Bronchial epithelial cell (primary cell): ENCODE measurements around the gene PHLDA1. TPM values are rescaled to one million over a fixed set of nuclear protein-coding genes. Genes with fewer than 3 reads are reported as not detected.
"Not testable (repeated sequence)": the region's sequence is repeated elsewhere in the genome, so short reads cannot be mapped to it uniquely, and the experiment has no call there.

Experiments
- DNase-seq: peaks from one replicate; pipeline ENCODE4 v3.0.0-alpha.2; 2010; ENCODE audit warnings: low read depth
- FAIRE-seq: peaks from 2 replicates; lab custom pipeline; 2011; peaks lifted over from hg19 to GRCh38; lab: Jason Lieb, UNC
- H3K27me3 ChIP-seq: 2 replicates; pipeline ENCODE4 v1.5.1; 2011; ENCODE audit warnings: low read length; ENCODE audit not compliant: control insufficient read depth, insufficient read depth
- H3K36me3 ChIP-seq: 2 replicates; pipeline ENCODE4 v1.5.1; 2011; ENCODE audit warnings: low read length; ENCODE audit not compliant: control insufficient read depth, insufficient read depth
- H3K4me3 ChIP-seq: 2 replicates; pipeline ENCODE4 v1.5.1; 2011; ENCODE audit warnings: mild to moderate bottlenecking, low read depth, low read length, control low read depth
- total RNA-seq: library from RNA; depleted of rRNA; stranded (reverse); fragments of >200 nt; gene quantifications from 2 replicates; pipeline ENCODE4 v1.2.1, GENCODE V29; 2014
- TF ChIP-seq, protein P1 (sequence below): IDR thresholded peaks from 2 replicates; pipeline ENCODE4 v1.5.1; 2011; ENCODE audit warnings: mild to moderate bottlenecking, moderate library complexity, low read length, control low read depth, inconsistent platforms; ENCODE audit not compliant: insufficient read depth, severe bottlenecking

PHLDA1 gene
- total RNA-seq, 1 donor from 2014 or later: 27.9 TPM

- Histone ChIP-seq H3K27me3 (no peaks in the 10 kb centered on the region), H3K36me3 (no peaks in the 10 kb centered on the region), H3K4me3 (no peak overlapping the region)
- FAIRE-seq (no peak), DNase-seq (no peak)
- TF ChIP-seq, protein P1, sequence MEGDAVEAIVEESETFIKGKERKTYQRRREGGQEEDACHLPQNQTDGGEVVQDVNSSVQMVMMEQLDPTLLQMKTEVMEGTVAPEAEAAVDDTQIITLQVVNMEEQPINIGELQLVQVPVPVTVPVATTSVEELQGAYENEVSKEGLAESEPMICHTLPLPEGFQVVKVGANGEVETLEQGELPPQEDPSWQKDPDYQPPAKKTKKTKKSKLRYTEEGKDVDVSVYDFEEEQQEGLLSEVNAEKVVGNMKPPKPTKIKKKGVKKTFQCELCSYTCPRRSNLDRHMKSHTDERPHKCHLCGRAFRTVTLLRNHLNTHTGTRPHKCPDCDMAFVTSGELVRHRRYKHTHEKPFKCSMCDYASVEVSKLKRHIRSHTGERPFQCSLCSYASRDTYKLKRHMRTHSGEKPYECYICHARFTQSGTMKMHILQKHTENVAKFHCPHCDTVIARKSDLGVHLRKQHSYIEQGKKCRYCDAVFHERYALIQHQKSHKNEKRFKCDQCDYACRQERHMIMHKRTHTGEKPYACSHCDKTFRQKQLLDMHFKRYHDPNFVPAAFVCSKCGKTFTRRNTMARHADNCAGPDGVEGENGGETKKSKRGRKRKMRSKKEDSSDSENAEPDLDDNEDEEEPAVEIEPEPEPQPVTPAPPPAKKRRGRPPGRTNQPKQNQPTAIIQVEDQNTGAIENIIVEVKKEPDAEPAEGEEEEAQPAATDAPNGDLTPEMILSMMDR: no peak
Measured at GRCh38 chr12:75994069-75994740, 37.4 kb downstream of the PHLDA1 start.

GRCh38 chr12:75991753-75992152 lies 39.8 kb downstream of the PHLDA1 start:
- no peaks in the 10 kb centered on the region for H3K27me3 ChIP-seq
- TF ChIP-seq, protein P1: no peak
- FAIRE-seq (no peak), DNase-seq (no peak)
- H3K4me3 ChIP-seq: no peak overlapping the region
- H3K36me3 ChIP-seq: no peaks in the 10 kb centered on the region

DNA sequence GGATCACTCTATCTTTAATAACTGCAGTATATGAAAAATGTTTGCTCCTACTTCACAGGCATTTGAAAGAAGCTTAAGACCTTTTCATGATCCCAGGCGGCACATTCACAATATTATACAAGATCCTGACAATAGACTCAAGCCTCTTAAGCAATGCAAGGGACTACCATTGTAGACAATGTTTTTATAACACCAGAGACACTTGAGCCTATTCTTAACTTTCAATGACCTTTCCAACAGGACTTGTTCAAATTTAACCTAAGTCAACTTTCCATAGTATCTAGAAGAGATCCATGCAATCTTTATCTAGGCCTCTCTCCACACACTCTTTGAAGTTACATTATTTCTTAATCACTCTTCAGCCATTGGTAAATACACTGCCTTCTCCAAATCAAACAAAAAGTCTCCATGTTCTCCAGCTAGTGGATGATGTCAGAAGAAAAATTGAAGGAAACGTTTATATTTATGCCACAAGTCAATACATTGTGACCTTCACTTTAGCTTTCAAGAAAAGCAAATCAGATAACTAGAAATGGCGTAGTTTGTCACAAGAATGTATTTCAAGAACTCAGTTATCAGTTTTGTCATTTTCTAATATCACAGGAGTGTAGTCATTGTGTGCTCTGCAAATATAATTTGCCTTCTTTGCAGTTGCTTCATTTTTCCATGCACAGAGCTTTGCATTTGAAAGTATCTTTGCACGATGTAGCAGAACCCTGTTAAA lies 41.2 kb downstream of the PHLDA1 start:
- TF ChIP-seq, protein P1: no peak
- no peaks in the 10 kb centered on the region for H3K27me3 ChIP-seq
- no peak overlapping the region for H3K4me3 ChIP-seq
- no peak for DNase-seq
- no peak for FAIRE-seq
- H3K36me3 ChIP-seq: no peaks in the 10 kb centered on the region

- H3K36me3 ChIP-seq, H3K27me3 ChIP-seq, FAIRE-seq, H3K4me3 ChIP-seq, DNase-seq: not testable (repeated sequence)
Measured at GRCh38 chr12:75987709-75988108, 43.9 kb downstream of the PHLDA1 start.

DNA sequence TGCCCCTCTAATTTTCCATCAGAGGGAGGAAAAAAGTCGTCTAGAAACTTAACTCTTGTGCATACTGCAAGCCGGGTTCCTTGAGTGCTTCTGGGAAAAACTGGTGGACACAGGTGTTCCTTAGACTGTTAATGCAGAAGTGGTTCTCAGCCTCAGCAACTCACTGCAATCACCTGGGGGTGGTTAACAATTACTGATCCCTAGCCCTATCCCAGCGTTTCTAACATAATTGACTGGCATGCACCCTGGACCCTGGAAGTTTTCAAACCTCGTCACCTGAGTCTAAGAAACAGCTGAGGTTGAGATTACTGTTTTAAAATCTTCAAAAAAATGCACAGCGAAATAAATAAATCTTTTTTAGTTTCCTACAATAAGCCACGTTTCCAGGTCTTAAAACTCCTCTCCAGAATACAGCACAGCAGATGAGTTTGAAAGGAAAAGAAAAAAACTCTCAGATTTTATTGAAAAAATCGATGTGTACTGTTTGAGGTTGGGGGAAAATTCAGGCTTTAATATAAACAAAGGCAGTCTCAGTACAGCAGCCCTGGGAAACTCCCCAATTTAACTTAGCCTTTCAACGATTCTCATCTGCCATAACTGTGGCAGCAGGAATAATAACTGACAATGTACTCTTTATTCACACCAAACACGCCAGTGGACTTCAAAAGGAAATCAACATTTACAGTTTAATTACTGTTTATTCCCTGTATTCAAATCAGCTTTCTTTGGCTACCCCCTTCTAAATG lies 45.4 kb downstream of the PHLDA1 start:
- TF ChIP-seq, protein P1: no peak
- DNase-seq: no peak
- no peaks in the 10 kb centered on the region for H3K27me3 ChIP-seq
- H3K4me3 ChIP-seq: no peak overlapping the region
- no peak for FAIRE-seq
- no peaks in the 10 kb centered on the region for H3K36me3 ChIP-seq

DNA sequence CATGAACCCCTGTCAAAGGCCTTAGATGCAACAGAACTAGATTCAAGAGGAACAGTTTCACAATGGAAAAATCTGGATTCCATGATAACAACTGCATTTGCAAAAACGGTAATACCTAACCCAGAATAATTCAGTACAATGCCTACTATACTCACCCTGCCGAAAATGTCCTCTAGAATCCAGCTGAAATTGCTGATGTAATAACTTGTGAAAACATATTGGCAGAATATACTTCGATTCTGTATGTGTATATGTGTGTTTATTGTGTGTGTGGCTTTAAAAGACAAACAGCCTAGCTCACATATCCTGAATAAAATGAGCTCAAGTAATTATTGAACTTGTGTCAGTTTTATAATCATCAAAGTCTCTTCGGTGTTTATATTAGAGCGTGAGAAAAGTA lies 46.0 kb downstream of the PHLDA1 start:
- no peaks in the 10 kb centered on the region for H3K36me3 ChIP-seq
- no peak for FAIRE-seq
- H3K4me3 ChIP-seq: no peak overlapping the region
- DNase-seq: no peak
- TF ChIP-seq, protein P1: no peak
- H3K27me3 ChIP-seq: no peaks in the 10 kb centered on the region
